Colonic mucosa (tissue), 4 donors: ENCODE data around the gene SLC16A1. TPM values are rescaled to one million over a fixed set of nuclear protein-coding genes. Genes with fewer than 3 reads are reported as not detected.

Experiments
- DNase-seq: peaks from one replicate; pipeline ENCODE4 v3.0.0-alpha.2; 2020
- H3K27ac ChIP-seq: fragments of 200-600 bp; one replicate; pipeline ENCODE4 v1.8.0; 2021
- H3K27me3 ChIP-seq: fragments of 200-600 bp; one replicate; pipeline ENCODE4 v1.8.0; 2021
- H3K36me3 ChIP-seq: fragments of 200-600 bp; one replicate; pipeline ENCODE4 v1.8.0; 2021
- H3K4me1 ChIP-seq: fragments of 200-600 bp; one replicate; pipeline ENCODE4 v1.8.0; 2021; ENCODE audit warnings: mild to moderate bottlenecking
- H3K4me3 ChIP-seq: fragments of 200-600 bp; one replicate; pipeline ENCODE4 v1.8.0; 2021
- H3K9ac ChIP-seq, 2 donors: one replicate each; pipeline ENCODE4 v1.7.0; 2013; ENCODE audit warnings: control low read depth in 2 of 2, low read depth in 2 of 2, low read length in 2 of 2
- H3K9me3 ChIP-seq: fragments of 200-600 bp; one replicate; pipeline ENCODE4 v1.8.0; 2021
- intact Hi-C: fragments of 100-400 bp; cut with DNase I; formaldehyde crosslinking; loops from one replicate; pipeline ENCODE4 v1.14.1; 2022
- total RNA-seq, 2 donors: library from RNA; stranded (reverse); fragmentation: NEBNext Ultra II Directional in 1 of 2; extraction: Animal tissue kit (Norgen Biotek cat#: 25700) in 1 of 2; gene quantifications; one replicate each; pipeline ENCODE4 v1.2.1, GENCODE V29; 2021
- TF ChIP-seq, protein P1 (sequence below): fragments of 200-600 bp; IDR thresholded peaks from one replicate; pipeline ENCODE4 v1.8.0; 2022; ENCODE audit warnings: antibody characterized with exemption, mild to moderate bottlenecking
- donor health status: healthy.
- donor health status: DM: no; HTN: no; CAD: no.
- donor health status: DM: no; HTN: no; CAD: no.

Gene SLC16A1
- total RNA-seq, 2 donors from 2014 or later, result 71.8 to 92.4 TPM

DNA sequence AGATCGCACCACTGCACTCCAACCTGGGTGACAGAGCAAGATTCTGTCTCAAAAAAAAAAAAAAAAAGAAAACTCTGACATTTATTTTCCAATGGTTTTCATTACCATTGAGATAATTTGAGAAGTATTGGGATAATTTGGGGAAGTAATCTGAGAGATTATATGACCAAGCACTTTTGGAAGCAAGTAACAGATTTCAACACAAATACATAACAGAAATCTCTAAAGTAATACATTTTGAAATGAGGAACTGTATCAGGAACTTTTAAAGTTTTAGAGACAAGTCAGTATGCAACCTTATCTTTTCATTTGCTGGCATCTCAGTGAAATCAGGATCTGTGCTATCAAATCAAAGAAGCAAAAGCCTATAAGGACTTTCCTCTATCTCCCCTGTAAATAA is 25.4 kb upstream of the SLC16A1 start:
- H3K27ac ChIP-seq, result no peak overlapping the region
- TF ChIP-seq, protein P1, sequence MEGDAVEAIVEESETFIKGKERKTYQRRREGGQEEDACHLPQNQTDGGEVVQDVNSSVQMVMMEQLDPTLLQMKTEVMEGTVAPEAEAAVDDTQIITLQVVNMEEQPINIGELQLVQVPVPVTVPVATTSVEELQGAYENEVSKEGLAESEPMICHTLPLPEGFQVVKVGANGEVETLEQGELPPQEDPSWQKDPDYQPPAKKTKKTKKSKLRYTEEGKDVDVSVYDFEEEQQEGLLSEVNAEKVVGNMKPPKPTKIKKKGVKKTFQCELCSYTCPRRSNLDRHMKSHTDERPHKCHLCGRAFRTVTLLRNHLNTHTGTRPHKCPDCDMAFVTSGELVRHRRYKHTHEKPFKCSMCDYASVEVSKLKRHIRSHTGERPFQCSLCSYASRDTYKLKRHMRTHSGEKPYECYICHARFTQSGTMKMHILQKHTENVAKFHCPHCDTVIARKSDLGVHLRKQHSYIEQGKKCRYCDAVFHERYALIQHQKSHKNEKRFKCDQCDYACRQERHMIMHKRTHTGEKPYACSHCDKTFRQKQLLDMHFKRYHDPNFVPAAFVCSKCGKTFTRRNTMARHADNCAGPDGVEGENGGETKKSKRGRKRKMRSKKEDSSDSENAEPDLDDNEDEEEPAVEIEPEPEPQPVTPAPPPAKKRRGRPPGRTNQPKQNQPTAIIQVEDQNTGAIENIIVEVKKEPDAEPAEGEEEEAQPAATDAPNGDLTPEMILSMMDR, result no peak
- DNase-seq, result no peak
- intact Hi-C loops, result no loop called here
- no peaks in the 10 kb centered on the region for H3K9me3 ChIP-seq
- H3K4me3 ChIP-seq, result no peak overlapping the region
- H3K27me3 ChIP-seq, result no peaks in the 10 kb centered on the region
- no peak overlapping the region for H3K9ac ChIP-seq
- H3K4me1 ChIP-seq, result no peaks in the 10 kb centered on the region
- H3K36me3 ChIP-seq, result no peaks in the 10 kb centered on the region

DNA sequence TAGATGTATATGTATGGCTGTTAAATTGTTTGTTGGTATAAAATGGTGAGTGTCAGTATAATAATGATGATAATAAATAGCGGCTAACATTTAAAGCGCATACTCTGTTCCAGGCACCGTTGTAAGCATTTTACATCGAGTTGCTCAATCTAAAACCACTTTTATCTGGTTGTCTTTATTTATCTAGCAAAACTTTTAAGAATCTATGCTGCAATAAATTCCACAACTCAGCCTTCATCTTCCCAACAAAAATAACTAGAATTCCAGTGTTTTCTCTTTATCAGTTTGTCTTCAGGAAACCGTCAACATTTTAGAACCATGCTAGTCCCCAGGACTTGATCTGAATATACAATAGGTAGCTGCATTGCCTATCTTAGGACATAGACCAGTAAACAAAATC is 19.3 kb upstream of the SLC16A1 start:
- no peak for DNase-seq
- Histone ChIP-seq H3K4me1 (no peaks in the 10 kb centered on the region), H3K27ac (no peak overlapping the region), H3K27me3 (no peaks in the 10 kb centered on the region), H3K9ac (no peak overlapping the region), H3K36me3 (no peaks in the 10 kb centered on the region), H3K9me3 (no peaks in the 10 kb centered on the region), H3K4me3 (no peak overlapping the region)
- intact Hi-C loops, result no loop called here
- TF ChIP-seq, protein P1, result no peak

DNA sequence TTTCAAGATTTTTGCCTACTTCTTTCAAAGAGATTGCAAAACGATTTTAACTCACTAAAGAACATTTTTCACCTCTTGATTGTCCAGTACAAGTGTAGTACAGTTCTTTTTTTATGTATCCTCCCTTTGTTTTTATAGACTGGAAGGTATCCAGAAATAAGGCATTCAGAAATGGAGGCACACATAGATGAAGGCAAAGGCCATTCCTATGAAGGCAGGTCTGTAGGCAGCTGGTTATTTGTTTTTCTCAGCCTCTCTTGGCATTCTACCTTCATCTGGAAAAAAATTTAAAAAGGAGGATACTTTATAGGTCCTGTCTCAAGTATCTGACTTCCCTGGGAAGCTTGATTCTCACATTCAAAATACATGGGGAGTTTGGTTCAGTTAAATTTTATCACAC is 18.6 kb upstream of the SLC16A1 start:
- Histone ChIP-seq H3K9me3 (no peaks in the 10 kb centered on the region), H3K9ac (no peak overlapping the region), H3K27me3 (no peaks in the 10 kb centered on the region), H3K36me3 (no peaks in the 10 kb centered on the region), H3K4me3 (no peak overlapping the region), H3K4me1 (no peaks in the 10 kb centered on the region), H3K27ac (no peak overlapping the region)
- DNase-seq, result no peak
- intact Hi-C loops, result no loop called here
- TF ChIP-seq, protein P1, result no peak

DNA sequence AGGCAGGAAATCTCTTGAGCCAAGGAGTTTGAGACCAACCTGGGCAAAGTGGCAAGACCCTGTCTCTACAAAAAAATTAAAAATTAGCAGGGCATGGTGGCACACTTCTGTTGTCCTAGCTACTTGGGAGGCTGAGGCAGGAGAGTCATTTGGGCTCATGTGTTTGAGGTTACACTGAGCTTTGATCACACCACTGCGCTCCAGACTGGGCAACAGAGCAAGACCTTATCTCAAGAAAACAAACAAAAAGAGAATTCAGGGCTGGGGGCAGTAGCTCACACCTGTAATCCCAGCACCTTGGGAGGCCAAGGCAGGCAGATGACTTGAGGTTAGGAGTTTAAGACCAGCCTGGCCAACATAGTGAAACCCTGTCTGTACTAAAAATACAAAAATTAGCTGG is 17.8 kb upstream of the SLC16A1 start:
- no peak for DNase-seq
- Histone ChIP-seq H3K36me3 (no peaks in the 10 kb centered on the region), H3K4me1 (no peaks in the 10 kb centered on the region), H3K27me3 (no peaks in the 10 kb centered on the region), H3K9me3 (no peaks in the 10 kb centered on the region), H3K9ac (no peak overlapping the region), H3K27ac (no peak overlapping the region), H3K4me3 (no peak overlapping the region)
- intact Hi-C loops, result no loop called here
- TF ChIP-seq, protein P1, result no peak

DNA sequence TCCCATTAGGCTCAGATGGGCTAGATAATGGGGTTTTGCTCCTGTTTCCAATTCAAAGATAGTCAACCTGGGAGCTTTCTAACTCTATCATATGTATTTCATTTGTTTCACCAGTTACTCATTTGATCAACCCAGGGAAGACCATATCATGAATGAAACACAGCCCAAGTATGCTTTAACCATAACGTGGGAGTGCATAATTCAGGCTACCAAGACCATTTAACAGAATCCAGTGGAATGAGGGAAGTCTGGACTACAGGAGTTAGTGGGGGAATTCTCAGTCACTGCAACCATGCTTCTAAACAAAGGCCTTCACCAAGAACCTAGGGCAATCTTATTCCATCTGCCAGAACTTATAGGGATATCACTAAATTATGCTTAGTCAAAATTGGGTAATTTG is 15.0 kb upstream of the SLC16A1 start:
- intact Hi-C loops, result no loop called here
- Histone ChIP-seq H3K9ac (no peak overlapping the region), H3K36me3 (no peaks in the 10 kb centered on the region), H3K4me3 (no peak overlapping the region), H3K4me1 (no peaks in the 10 kb centered on the region), H3K9me3 (no peaks in the 10 kb centered on the region), H3K27me3 (no peaks in the 10 kb centered on the region), H3K27ac (no peak overlapping the region)
- no peak for DNase-seq
- TF ChIP-seq, protein P1, result no peak

DNA sequence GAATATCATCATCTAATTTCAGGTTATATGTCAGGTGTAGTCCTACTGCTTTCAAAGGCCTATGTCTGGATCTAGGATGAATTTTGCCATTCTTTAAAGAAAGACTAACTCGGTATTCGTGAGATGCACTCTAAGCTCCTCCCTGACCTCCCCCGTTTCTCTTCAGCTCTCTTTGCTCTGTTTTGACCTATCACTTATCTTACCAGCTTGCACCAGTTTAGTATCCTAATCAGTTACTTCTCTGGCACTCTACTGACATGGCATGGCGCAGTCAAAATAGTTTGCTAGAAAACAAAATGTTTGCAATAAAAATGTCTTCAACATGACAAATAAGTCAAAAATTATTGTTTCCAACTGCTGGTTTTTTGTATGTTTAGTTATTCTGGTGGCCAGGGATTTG is 8.4 kb upstream of the SLC16A1 start:
- Histone ChIP-seq H3K9me3 (no peaks in the 10 kb centered on the region), H3K27ac (no peak overlapping the region), H3K4me3 (no peak overlapping the region), H3K9ac (no peak overlapping the region), H3K36me3 (no peaks in the 10 kb centered on the region), H3K4me1 (no peaks in the 10 kb centered on the region), H3K27me3 (no peaks in the 10 kb centered on the region)
- TF ChIP-seq, protein P1, result no peak
- DNase-seq, result no peak
- intact Hi-C loops, result no loop called here
